ENCODE data around the gene TAF1B. TPM values are rescaled to one million over a fixed set of nuclear protein-coding genes. Genes with fewer than 3 reads are reported as not detected.

Gene TAF1B
- total and polyA plus RNA-seq, 7 donors, result 2.7 to 7.6 (median 5.7) TPM

DNA sequence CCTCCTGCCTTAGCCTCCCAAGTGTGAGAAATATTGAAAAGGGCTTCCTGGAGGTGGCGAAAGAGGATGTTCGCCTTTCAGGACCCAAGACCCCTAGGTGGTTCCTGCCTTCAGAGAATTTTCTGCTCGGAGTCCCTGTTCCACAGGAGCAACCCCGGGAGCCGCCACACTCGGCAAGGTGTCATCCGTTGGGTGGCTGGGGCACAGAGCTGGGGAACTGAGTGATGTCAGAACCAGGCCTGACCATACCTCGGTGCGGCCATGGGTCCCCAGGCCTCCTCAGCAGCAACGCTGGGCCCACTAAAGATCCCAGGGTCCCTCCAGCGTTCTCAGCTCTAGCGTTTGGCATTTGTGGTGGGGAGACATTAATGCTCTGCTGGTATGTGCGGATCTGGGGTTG is 23.7 kb upstream of the TAF1B start:
- 92 to 93% (median 93%) methylated on average over 13 of the region's 13 CpGs for WGBS, 3 donors
- no peaks in the 10 kb centered on the region for H3K36me3 ChIP-seq (ENCODE audit: insufficient read depth in 1 of 2, low read depth in 1 of 2)
- no peak overlapping the region for H3K4me3 ChIP-seq
- no peaks in the 10 kb centered on the region for H3K4me1 ChIP-seq
- DNase-seq (no peak), ATAC-seq (no peak)
- no peaks in the 10 kb centered on the region for H3K9me3 ChIP-seq
- intact Hi-C loops (cut with DNase I), result loop anchor here in 1 of 2 donors (10.0 kb wide), 2 partner anchors 125 to 225 kb away; partner anchors contain the start of gene KLF11
- no peaks in the 10 kb centered on the region for H3K27me3 ChIP-seq (ENCODE audit: insufficient read depth in 3 of 3, low read length in 2 of 3)
- no peak overlapping the region for H3K27ac ChIP-seq
- TF ChIP-seq, protein P1, sequence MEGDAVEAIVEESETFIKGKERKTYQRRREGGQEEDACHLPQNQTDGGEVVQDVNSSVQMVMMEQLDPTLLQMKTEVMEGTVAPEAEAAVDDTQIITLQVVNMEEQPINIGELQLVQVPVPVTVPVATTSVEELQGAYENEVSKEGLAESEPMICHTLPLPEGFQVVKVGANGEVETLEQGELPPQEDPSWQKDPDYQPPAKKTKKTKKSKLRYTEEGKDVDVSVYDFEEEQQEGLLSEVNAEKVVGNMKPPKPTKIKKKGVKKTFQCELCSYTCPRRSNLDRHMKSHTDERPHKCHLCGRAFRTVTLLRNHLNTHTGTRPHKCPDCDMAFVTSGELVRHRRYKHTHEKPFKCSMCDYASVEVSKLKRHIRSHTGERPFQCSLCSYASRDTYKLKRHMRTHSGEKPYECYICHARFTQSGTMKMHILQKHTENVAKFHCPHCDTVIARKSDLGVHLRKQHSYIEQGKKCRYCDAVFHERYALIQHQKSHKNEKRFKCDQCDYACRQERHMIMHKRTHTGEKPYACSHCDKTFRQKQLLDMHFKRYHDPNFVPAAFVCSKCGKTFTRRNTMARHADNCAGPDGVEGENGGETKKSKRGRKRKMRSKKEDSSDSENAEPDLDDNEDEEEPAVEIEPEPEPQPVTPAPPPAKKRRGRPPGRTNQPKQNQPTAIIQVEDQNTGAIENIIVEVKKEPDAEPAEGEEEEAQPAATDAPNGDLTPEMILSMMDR (IDR thresholded peaks at IDR 0.05), result no peak

DNA sequence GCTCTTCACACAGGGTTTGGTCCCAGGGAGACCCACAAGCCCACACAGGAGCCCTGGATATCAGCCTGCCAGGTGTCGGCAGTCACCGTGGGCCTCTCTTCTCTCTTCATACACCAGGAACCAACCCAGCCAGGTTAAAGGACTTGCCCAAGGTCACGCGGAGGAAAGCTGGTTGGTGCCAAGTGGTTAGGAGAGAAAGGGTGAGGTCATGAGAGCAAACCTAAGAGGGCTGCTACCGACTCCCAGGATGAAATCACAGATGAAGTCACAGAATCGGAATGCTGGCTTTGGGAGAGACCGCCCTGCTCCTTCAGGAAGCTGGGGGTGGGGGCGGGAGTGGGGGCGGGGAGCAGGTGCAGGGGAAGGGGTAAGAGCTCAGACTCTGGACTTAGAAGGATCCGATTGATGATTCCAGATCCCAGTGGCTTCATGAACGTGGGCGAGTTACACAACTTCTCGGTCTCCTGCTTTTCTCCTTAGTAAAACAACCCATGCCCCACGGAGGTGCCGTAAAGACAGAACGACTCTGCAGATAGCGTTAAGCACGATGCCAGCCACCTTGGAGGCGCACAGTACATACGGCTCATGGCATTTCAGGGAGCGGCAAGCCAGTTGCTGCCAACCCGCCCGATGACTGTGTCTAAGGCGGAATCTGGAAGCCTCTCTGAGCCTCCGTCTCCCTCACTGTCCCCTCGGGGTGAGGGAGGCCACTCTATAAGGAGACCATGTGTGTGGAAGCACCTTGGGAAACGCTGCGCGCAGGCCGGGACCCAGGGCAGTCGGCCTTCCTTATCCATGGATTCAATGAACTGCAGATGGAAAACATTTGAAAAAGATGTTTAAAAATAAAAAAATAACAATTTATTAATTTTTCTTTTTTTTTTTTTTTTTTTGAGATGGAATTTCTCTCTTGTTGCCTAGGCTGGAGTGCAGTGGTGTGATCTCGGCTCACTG is 23.0 kb upstream of the TAF1B start:
- Histone ChIP-seq H3K36me3 (ENCODE audit: insufficient read depth in 1 of 2, low read depth in 1 of 2) (no peaks in the 10 kb centered on the region), H3K27me3 (ENCODE audit: insufficient read depth in 3 of 3, low read length in 2 of 3) (no peaks in the 10 kb centered on the region), H3K27ac (no peak overlapping the region), H3K9me3 (no peaks in the 10 kb centered on the region), H3K4me1 (no peaks in the 10 kb centered on the region), H3K4me3 (no peak overlapping the region)
- WGBS, 3 donors, result 79 to 85% (median 81%) methylated on average over 32 of the region's 32 CpGs
- TF ChIP-seq, protein P1 (IDR thresholded peaks at IDR 0.05), result no peak
- intact Hi-C loops (cut with DNase I), result no loop called here
- ATAC-seq (no peak), DNase-seq (no peak)

DNA sequence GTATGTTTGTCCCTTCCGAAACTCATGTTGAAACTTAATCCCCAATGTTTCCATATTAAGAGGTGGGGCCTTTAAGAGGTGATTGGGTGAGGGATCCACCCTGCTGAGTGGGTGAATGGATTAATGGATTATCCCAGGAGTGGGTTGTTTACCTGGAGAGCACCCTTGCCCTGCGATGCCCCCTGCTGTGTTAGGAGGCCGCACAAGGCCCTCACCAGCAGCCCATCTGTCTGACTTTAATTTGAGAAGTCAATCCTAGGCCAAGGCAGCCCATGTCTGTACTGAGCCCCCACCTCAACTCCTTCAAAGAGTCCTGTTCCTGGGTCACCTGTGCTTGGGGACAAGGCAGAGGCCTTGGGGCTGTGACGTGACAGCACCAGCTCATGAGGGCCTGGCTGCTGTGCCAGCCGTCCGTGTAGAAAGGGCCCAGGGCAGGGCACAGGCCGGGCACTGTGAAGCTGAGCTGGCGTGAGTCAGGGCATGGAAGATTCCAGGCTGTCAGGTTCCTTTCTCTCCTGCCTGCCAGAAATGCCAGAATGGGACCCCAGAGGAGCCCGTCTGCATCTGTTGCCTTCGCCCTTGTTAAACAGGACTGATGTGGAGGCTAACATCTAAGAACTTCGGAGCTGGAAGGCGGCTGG is 21.3 kb upstream of the TAF1B start:
- no peaks in the 10 kb centered on the region for H3K4me1 ChIP-seq
- no peak overlapping the region for H3K27ac ChIP-seq
- H3K9me3 ChIP-seq, result no peaks in the 10 kb centered on the region
- H3K27me3 ChIP-seq (ENCODE audit: insufficient read depth in 3 of 3, low read length in 2 of 3), result no peaks in the 10 kb centered on the region
- no peaks in the 10 kb centered on the region for H3K36me3 ChIP-seq (ENCODE audit: insufficient read depth in 1 of 2, low read depth in 1 of 2)
- DNase-seq, result no peak
- H3K4me3 ChIP-seq, result no peak overlapping the region
- WGBS, 3 donors, result 86 to 94% (median 91%) methylated on average over 12 of the region's 12 CpGs
- no peak for ATAC-seq
- intact Hi-C loops (cut with DNase I), result no loop called here
- TF ChIP-seq, protein P1 (IDR thresholded peaks at IDR 0.05), result no peak

DNA sequence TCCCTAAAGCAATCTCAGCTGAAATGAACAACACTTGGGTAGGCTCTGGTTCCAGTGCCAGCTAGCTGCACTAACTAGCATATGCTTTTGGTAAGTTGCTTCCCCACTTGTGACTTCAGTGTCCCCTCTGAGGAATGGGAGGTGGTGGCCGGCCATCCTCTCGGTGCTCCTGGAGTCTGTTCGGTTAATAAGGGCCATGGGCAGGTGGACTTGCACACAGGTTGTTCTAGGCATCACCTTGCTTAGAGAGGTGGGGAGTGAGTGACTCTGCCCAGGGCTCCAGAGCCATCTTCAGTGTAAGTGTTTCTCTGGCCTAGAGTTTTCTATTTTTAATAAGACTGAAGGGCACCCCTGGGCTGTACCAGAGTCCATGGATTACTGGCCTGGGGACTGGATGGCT is 18.8 kb upstream of the TAF1B start:
- 89 to 95% (median 90%) methylated on average over 3 of the region's 3 CpGs for WGBS, 3 donors
- TF ChIP-seq, protein P1 (IDR thresholded peaks at IDR 0.05), result no peak
- no peak overlapping the region for H3K27ac ChIP-seq
- H3K36me3 ChIP-seq (ENCODE audit: insufficient read depth in 1 of 2, low read depth in 1 of 2), result no peaks in the 10 kb centered on the region
- no peaks in the 10 kb centered on the region for H3K9me3 ChIP-seq
- no peaks in the 10 kb centered on the region for H3K27me3 ChIP-seq (ENCODE audit: insufficient read depth in 3 of 3, low read length in 2 of 3)
- no peak overlapping the region for H3K4me3 ChIP-seq
- no peaks in the 10 kb centered on the region for H3K4me1 ChIP-seq
- no peak for DNase-seq
- intact Hi-C loops (cut with DNase I), result no loop called here
- no peak for ATAC-seq
